Naive thymus-derived CD4-positive, alpha-beta T cell (primary cell): ENCODE results near the gene GIPR. TPM values are rescaled to one million over a fixed set of nuclear protein-coding genes. Genes with fewer than 3 reads are reported as not detected.

Experiments
- ATAC-seq: fragments of 150-1000 bp; cut with Tn5 transposase; 2 replicates; pipeline ENCODE4 v1.10.0; 2021; ENCODE audit warnings: mild to moderate bottlenecking, moderate library complexity
- CTCF ChIA-PET: fragments of 350-600 bp; sonication (Branson Sonifier 250); formaldehyde crosslinking; loops from one replicate; lab custom pipeline; 2021; ENCODE audit warnings: antibody characterized with exemption; lab: Charles Lee
- POLR2A ChIA-PET: fragments of 350-600 bp; sonication (Branson Sonifier 250); formaldehyde crosslinking; loops from one replicate; lab custom pipeline; 2021; ENCODE audit warnings: antibody characterized with exemption, inconsistent platforms; lab: Charles Lee
- DNase-seq, 9 donors: peaks; one replicate each; pipeline versions ENCODE4 v3.0.0 to v3.0.0-alpha.2; 2020 to 2022; ENCODE audit warnings: mixed read lengths in 1 of 9
- H3K27ac ChIP-seq: one replicate; pipeline ENCODE4 v1.7.0; 2013; ENCODE audit warnings: mild to moderate bottlenecking, low read depth, low read length, moderate library complexity
- H3K27me3 ChIP-seq, 2 donors: one replicate each; pipeline ENCODE4 v1.7.0; 2013; ENCODE audit warnings: low read length in 2 of 2, mild to moderate bottlenecking in 2 of 2, moderate library complexity in 2 of 2; ENCODE audit not compliant: control insufficient read depth in 2 of 2, insufficient read depth in 2 of 2
- H3K36me3 ChIP-seq, 3 experiments: 1 replicate in 2 of 3; 2 replicates in 1 of 3; pipeline ENCODE4 v1.7.0; 2013; ENCODE audit warnings: low read length in 3 of 3, mild to moderate bottlenecking in 3 of 3, moderate library complexity in 1 of 3; ENCODE audit not compliant: insufficient read depth in 3 of 3, control insufficient read depth in 2 of 3
- H3K4me1 ChIP-seq, 2 donors: one replicate each; pipeline ENCODE4 v1.7.0; 2013; ENCODE audit warnings: low read length in 2 of 2, mild to moderate bottlenecking in 2 of 2, moderate library complexity in 1 of 2; ENCODE audit not compliant: control insufficient read depth in 2 of 2, insufficient read depth in 2 of 2
- H3K4me3 ChIP-seq: 2 replicates; pipeline ENCODE4 v1.7.0; 2013; ENCODE audit warnings: mild to moderate bottlenecking, low read length
- H3K9me3 ChIP-seq, 3 experiments: 1 replicate in 2 of 3; 2 replicates in 1 of 3; pipeline ENCODE4 v1.7.0; 2013; ENCODE audit warnings: low read length in 3 of 3; ENCODE audit not compliant: control insufficient read depth in 2 of 3
- H3K27ac Mint-ChIP-seq, 9 donors: one replicate each; pipeline ENCODE4 v1.8.0; 2020 to 2022; ENCODE audit warnings: mixed read lengths in 9 of 9, mild to moderate bottlenecking in 8 of 9, moderate library complexity in 5 of 9, inconsistent platforms in 2 of 9
- H3K27me3 Mint-ChIP-seq, 5 donors: one replicate each; pipeline ENCODE4 v1.8.0; 2021 to 2022; ENCODE audit warnings: mixed read lengths in 5 of 5, mild to moderate bottlenecking in 1 of 5
- H3K36me3 Mint-ChIP-seq, 5 donors: one replicate each; pipeline ENCODE4 v1.8.0; 2020 to 2022; ENCODE audit warnings: mixed read lengths in 5 of 5, mild to moderate bottlenecking in 3 of 5, inconsistent platforms in 1 of 5
- H3K4me1 Mint-ChIP-seq, 7 donors: one replicate each; pipeline ENCODE4 v1.8.0; 2020 to 2022; ENCODE audit warnings: mixed read lengths in 7 of 7, mild to moderate bottlenecking in 3 of 7, inconsistent platforms in 1 of 7
- H3K4me3 Mint-ChIP-seq, 10 donors: one replicate each; pipeline ENCODE4 v1.8.0; 2020 to 2022; ENCODE audit warnings: mild to moderate bottlenecking in 10 of 10, mixed read lengths in 10 of 10, moderate library complexity in 6 of 10, inconsistent platforms in 2 of 10
- H3K9me3 Mint-ChIP-seq, 11 donors: one replicate each; pipeline ENCODE4 v1.8.0; 2020 to 2022; ENCODE audit warnings: mixed read lengths in 11 of 11, mild to moderate bottlenecking in 4 of 11, inconsistent platforms in 1 of 11, moderate library complexity in 1 of 11
- intact Hi-C, 2 donors: fragments of 100-400 bp; cut with micrococcal nuclease; formaldehyde crosslinking; loops; one replicate each; pipeline ENCODE4 v1.15.1; 2023
- polyA plus RNA-seq, 2 donors: library from polyadenylated mRNA; unstranded; fragments of 300-500 nt; fragmentation: Illumina TruSeq; gene quantifications; one replicate each; pipeline ENCODE4 v1.2.3, GENCODE V29; 2021
- total RNA-seq, 6 experiments: library from RNA in 5 of 6; stranded (reverse) in 5 of 6; gene quantifications; 1 replicate in 5 of 6; 2 replicates in 1 of 6; pipeline ENCODE4 v1.2.3 and lab custom pipeline; 2021 to 2026

The GIPR gene
- total and polyA plus RNA-seq, 7 experiments from 2014 or later = 0.15 to 7.4 (median 5.6) TPM; not detected in 1

- no peak for DNase-seq
- Mint-ChIP-seq H3K36me3 (peaks cover 0 to 11% (median 8%) of the 10 kb centered on the region in 5 donors), H3K27me3 (no peaks in the 10 kb centered on the region), H3K9me3 (no peaks in the 10 kb centered on the region), H3K4me1 (peaks cover 0 to 19% (median 4%) of the 10 kb centered on the region in 7 donors), H3K27ac (no peak overlapping the region), H3K4me3 (no peak overlapping the region)
- H3K4me1 ChIP-seq = peaks cover 0 to 3% of the 10 kb centered on the region in 2 donors
- no peak for ATAC-seq
- no peaks in the 10 kb centered on the region for H3K27me3 ChIP-seq
- no peaks in the 10 kb centered on the region for H3K9me3 ChIP-seq
- ChIA-PET CTCF (interaction anchor here (0.6 to 0.7 kb wide), 3 partner anchors 8 to 378 kb away, joined by 3 to 4 read pairs (median 3); partner anchors contain the start of gene SIX5), POLR2A (interaction anchor here (0.8 to 1.2 kb wide), 2 partner anchors 10 to 12 kb away, joined by 3 to 9 read pairs; no protein-coding TSS in a partner anchor)
- H3K27ac ChIP-seq = no peak overlapping the region
- no peak overlapping the region for H3K4me3 ChIP-seq
- intact Hi-C loops = no loop called here
- H3K36me3 ChIP-seq = peaks cover 0 to 11% (median 0%) of the 10 kb centered on the region in 3 experiments
Measured at GRCh38 chr19:45705115-45705514, 37.1 kb downstream of the GIPR start.

GRCh38 chr19:45705710-45706415 lies 37.8 kb downstream of the GIPR start:
- no peaks in the 10 kb centered on the region for H3K27me3 Mint-ChIP-seq
- H3K9me3 Mint-ChIP-seq = no peaks in the 10 kb centered on the region
- intact Hi-C loops = no loop called here
- no peak overlapping the region for H3K4me3 ChIP-seq
- H3K4me1 Mint-ChIP-seq = peaks cover 7 to 26% (median 9%) of the 10 kb centered on the region in 7 donors
- H3K27ac Mint-ChIP-seq = no peak overlapping the region
- ATAC-seq (no peak), DNase-seq (no peak)
- CTCF ChIA-PET = interaction anchor here (0.6 kb wide), 1 partner anchor 379 kb away, joined by 3 read pairs; no protein-coding TSS in a partner anchor
- H3K9me3 ChIP-seq = no peaks in the 10 kb centered on the region
- H3K4me1 ChIP-seq = peaks cover 0 to 3% of the 10 kb centered on the region in 2 donors
- H3K36me3 ChIP-seq = peaks cover 0 to 15% (median 0%) of the 10 kb centered on the region in 3 experiments
- no peak overlapping the region for H3K4me3 Mint-ChIP-seq
- peaks cover 0 to 17% (median 8%) of the 10 kb centered on the region in 5 donors for H3K36me3 Mint-ChIP-seq
- POLR2A ChIA-PET = interaction anchor here (0.8 to 2.7 kb wide), 3 partner anchors 9 to 13 kb away, joined by 3 to 15 read pairs (median 9); no protein-coding TSS in a partner anchor
- H3K27ac ChIP-seq = no peak overlapping the region
- no peaks in the 10 kb centered on the region for H3K27me3 ChIP-seq

- no peak overlapping the region for H3K4me3 ChIP-seq
- H3K4me1 ChIP-seq = peaks cover 0 to 11% of the 10 kb centered on the region in 2 donors
- Mint-ChIP-seq H3K27ac (peak overlapping the region in 7 of 9 donors; percentile 8 to 84 (median 36)), H3K4me3 (peak overlapping the region in 1 of 10 donors; percentile 8), H3K27me3 (no peaks in the 10 kb centered on the region), H3K36me3 (peaks cover 0 to 7% (median 3%) of the 10 kb centered on the region in 5 donors), H3K9me3 (no peaks in the 10 kb centered on the region), H3K4me1 (peaks cover 11 to 47% (median 17%) of the 10 kb centered on the region in 7 donors)
- peaks cover 0 to 28% (median 0%) of the 10 kb centered on the region in 3 experiments for H3K36me3 ChIP-seq
- POLR2A ChIA-PET = interaction anchor here (0.7 kb wide), 1 partner anchor 22 kb away, joined by 3 read pairs; no protein-coding TSS in a partner anchor
- CTCF ChIA-PET = no interaction called here
- DNase-seq = no peak
- intact Hi-C loops = loop anchor here in 1 of 2 donors (10.0 kb wide), 1 partner anchor 1564 kb away; the partner anchor contains the start of gene INAFM1
- no peak overlapping the region for H3K27ac ChIP-seq
- no peaks in the 10 kb centered on the region for H3K27me3 ChIP-seq
- no peak for ATAC-seq
- H3K9me3 ChIP-seq = no peaks in the 10 kb centered on the region
Measured at GRCh38 chr19:45710356-45711130, 42.5 kb downstream of the GIPR start.

GRCh38 chr19:45711851-45712698 lies 44.1 kb downstream of the GIPR start:
- peaks cover 0 to 7% (median 3%) of the 10 kb centered on the region in 5 donors for H3K36me3 Mint-ChIP-seq
- DNase-seq (no peak), ATAC-seq (no peak)
- Histone ChIP-seq H3K4me1 (peaks cover 7 to 16% of the 10 kb centered on the region in 2 donors), H3K27me3 (no peaks in the 10 kb centered on the region), H3K27ac (no peak overlapping the region), H3K36me3 (peaks cover 0 to 28% (median 0%) of the 10 kb centered on the region in 3 experiments), H3K9me3 (no peaks in the 10 kb centered on the region), H3K4me3 (no peak overlapping the region)
- H3K27ac Mint-ChIP-seq = no peak overlapping the region
- no peak overlapping the region for H3K4me3 Mint-ChIP-seq
- ChIA-PET POLR2A (interaction anchor here (1.0 kb wide), 1 partner anchor 16 kb away, joined by 3 read pairs; no protein-coding TSS in a partner anchor), CTCF (interaction anchor here (0.6 kb wide), 1 partner anchor 7 kb away, joined by 3 read pairs; no protein-coding TSS in a partner anchor)
- peaks cover 22 to 55% (median 30%) of the 10 kb centered on the region in 7 donors for H3K4me1 Mint-ChIP-seq
- no peaks in the 10 kb centered on the region for H3K9me3 Mint-ChIP-seq
- H3K27me3 Mint-ChIP-seq = no peaks in the 10 kb centered on the region
- intact Hi-C loops = loop anchor here in 1 of 2 donors (10.0 kb wide), 1 partner anchor 1563 kb away; the partner anchor contains the start of gene INAFM1

GRCh38 chr19:45712699-45713067 lies 44.7 kb downstream of the GIPR start:
- Histone ChIP-seq H3K4me1 (peaks cover 7 to 16% of the 10 kb centered on the region in 2 donors), H3K4me3 (no peak overlapping the region), H3K27ac (no peak overlapping the region), H3K9me3 (no peaks in the 10 kb centered on the region), H3K27me3 (no peaks in the 10 kb centered on the region), H3K36me3 (peaks cover 0 to 28% (median 0%) of the 10 kb centered on the region in 3 experiments)
- no peak for DNase-seq
- Mint-ChIP-seq H3K9me3 (no peaks in the 10 kb centered on the region), H3K4me1 (peaks cover 26 to 56% (median 34%) of the 10 kb centered on the region in 7 donors), H3K27ac (no peak overlapping the region), H3K36me3 (peaks cover 0 to 9% (median 3%) of the 10 kb centered on the region in 5 donors), H3K27me3 (no peaks in the 10 kb centered on the region), H3K4me3 (no peak overlapping the region)
- ChIA-PET POLR2A (interaction anchor here (1.0 kb wide), 1 partner anchor 17 kb away, joined by 3 read pairs; no protein-coding TSS in a partner anchor), CTCF (interaction anchor here (0.6 kb wide), 1 partner anchor 8 kb away, joined by 3 read pairs; no protein-coding TSS in a partner anchor)
- no peak for ATAC-seq
- intact Hi-C loops = loop anchor here in 1 of 2 donors (10.0 kb wide), 1 partner anchor 1562 kb away; the partner anchor contains the start of gene INAFM1
